IMR-90 (cell line): ENCODE measurements around the gene RFTN1. TPM values are rescaled to one million over a fixed set of nuclear protein-coding genes. Genes with fewer than 3 reads are reported as not detected.

ENCODE experiments used
- ATAC-seq: fragments of 200-7000 bp; cut with Tn5 transposase; 2 replicates; pipeline ENCODE4 v1.9.1; 2020; ENCODE audit warnings: low read depth, mild to moderate bottlenecking, moderate library complexity
- BruUV-seq: library from RNA; stranded (reverse); fragments of 400-500 nt; replicated peaks from 2 replicates; lab custom pipeline; 2021; lab: Mats Ljungman, UMichigan
- CTCF ChIA-PET: fragments of 300-600 bp; formaldehyde crosslinking; extraction: SDS; loops from one replicate; lab custom pipeline; 2021; ENCODE audit warnings: antibody characterized with exemption; lab: Yijun Ruan, JAX
- POLR2A ChIA-PET: fragments of 300-600 bp; sonication (Branson Sonifier 250); formaldehyde crosslinking; loops from one replicate; lab custom pipeline; 2022; ENCODE audit warnings: antibody characterized with exemption; ENCODE audit not compliant: unreplicated experiment; lab: Charles Lee
- DNase-seq: peaks from one replicate; pipeline ENCODE4 v3.0.0; 2013
- H2AFZ ChIP-seq: replicated peaks from 2 replicates; pipeline ENCODE3; 2013; ENCODE audit warnings: low read length, mild to moderate bottlenecking; ENCODE audit not compliant: poor library complexity
- H2AK5ac ChIP-seq: 2 replicates; pipeline ENCODE4 v1.6.1; 2013; ENCODE audit warnings: low read depth, low read length, inconsistent platforms
- H2AK9ac ChIP-seq: replicated peaks from 2 replicates; pipeline ENCODE3; 2013; ENCODE audit warnings: mild to moderate bottlenecking, low read depth, low read length, moderate library complexity; ENCODE audit not compliant: poor library complexity
- H2BK120ac ChIP-seq: 2 replicates; pipeline ENCODE4 v1.6.1; 2013; ENCODE audit warnings: low read depth, low read length, inconsistent platforms
- H2BK15ac ChIP-seq: 3 replicates; pipeline ENCODE4 v1.6.1; 2013; ENCODE audit warnings: low read depth, low read length, inconsistent platforms
- H2BK20ac ChIP-seq: 2 replicates; pipeline ENCODE4 v1.6.1; 2013; ENCODE audit warnings: low read depth, mild to moderate bottlenecking, inconsistent platforms, low read length, moderate library complexity
- H2BK5ac ChIP-seq: 2 replicates; pipeline ENCODE4 v1.6.1; 2013; ENCODE audit warnings: mild to moderate bottlenecking, low read depth, low read length, inconsistent platforms; ENCODE audit not compliant: poor library complexity, severe bottlenecking
- H3K14ac ChIP-seq: replicated peaks from 2 replicates; pipeline ENCODE4 v1.6.1; 2013; ENCODE audit warnings: low read depth, low read length, inconsistent platforms
- H3K18ac ChIP-seq: 2 replicates; pipeline ENCODE4 v1.6.1; 2013; ENCODE audit warnings: low read depth, low read length, control low read depth
- H3K23ac ChIP-seq: 2 replicates; pipeline ENCODE4 v1.6.1; 2013; ENCODE audit warnings: low read depth, low read length, inconsistent platforms
- H3K27ac ChIP-seq: 2 replicates; pipeline ENCODE4 v1.5.1; 2013; ENCODE audit warnings: mild to moderate bottlenecking, control low read depth, low read length; ENCODE audit not compliant: insufficient read depth
- H3K27me3 ChIP-seq: 2 replicates; pipeline ENCODE4 v1.6.1; 2013; ENCODE audit warnings: low read length; ENCODE audit not compliant: control insufficient read depth, insufficient read depth
- H3K36me3 ChIP-seq: 2 replicates; pipeline ENCODE4 v1.6.1; 2013; ENCODE audit warnings: low read length, mixed read lengths; ENCODE audit not compliant: control insufficient read depth, insufficient read depth
- H3K4ac ChIP-seq: 2 replicates; pipeline ENCODE4 v1.6.1; 2013; ENCODE audit warnings: low read depth, low read length, inconsistent platforms
- H3K4me1 ChIP-seq: 2 replicates; pipeline ENCODE4 v1.6.1; 2013; ENCODE audit warnings: low read length, mixed read lengths; ENCODE audit not compliant: control insufficient read depth, insufficient read depth
- H3K4me2 ChIP-seq: 2 replicates; pipeline ENCODE4 v1.6.1; 2013; ENCODE audit warnings: low read depth, mild to moderate bottlenecking, control low read depth, low read length, moderate library complexity
- H3K4me3 ChIP-seq: 2 replicates; pipeline ENCODE4 v1.5.1; 2013; ENCODE audit warnings: low read depth, mild to moderate bottlenecking, control low read depth, low read length, moderate library complexity; ENCODE audit not compliant: insufficient read depth
- H3K56ac ChIP-seq: 2 replicates; pipeline ENCODE4 v1.6.1; 2013; ENCODE audit warnings: low read length, inconsistent platforms; ENCODE audit not compliant: insufficient read depth; ENCODE audit errors: extremely low read depth
- H3K79me1 ChIP-seq, 2 experiments: 2 replicates each; pipeline ENCODE4 v1.6.1; 2013; ENCODE audit warnings: low read length in 2 of 2, inconsistent platforms in 1 of 2, low read depth in 1 of 2
- H3K9ac ChIP-seq: 2 replicates; pipeline ENCODE4 v1.6.1; 2013; ENCODE audit warnings: low read depth, low read length, control low read depth
- H3K9me1 ChIP-seq: 2 replicates; pipeline ENCODE4 v1.6.1; 2013; ENCODE audit warnings: low read length, inconsistent platforms; ENCODE audit not compliant: insufficient read depth
- H3K9me3 ChIP-seq: 2 replicates; pipeline ENCODE4 v1.6.1; 2013; ENCODE audit warnings: low read length; ENCODE audit not compliant: control insufficient read depth, insufficient read depth
- H4K20me1 ChIP-seq: 2 replicates; pipeline ENCODE4 v1.6.1; 2013; ENCODE audit warnings: low read length, inconsistent platforms; ENCODE audit not compliant: insufficient read depth
- H4K5ac ChIP-seq: 2 replicates; pipeline ENCODE4 v1.6.1; 2013; ENCODE audit warnings: mild to moderate bottlenecking, low read depth, low read length, control low read depth
- H4K8ac ChIP-seq, 2 experiments: 2 replicates each; pipeline ENCODE4 v1.6.1; 2013; ENCODE audit warnings: low read depth in 2 of 2, low read length in 2 of 2, control low read depth in 1 of 2, inconsistent platforms in 1 of 2
- H4K91ac ChIP-seq: 2 replicates; pipeline ENCODE4 v1.6.1; 2013; ENCODE audit warnings: low read depth, low read length, inconsistent platforms; ENCODE audit not compliant: insufficient read depth
- RFX5 ChIP-seq: IDR thresholded peaks from 2 replicates; pipeline ENCODE4 v1.8.0; 2012; ENCODE audit warnings: low read depth, mild to moderate bottlenecking, low read length, moderate library complexity
- WGBS, 2 experiments: methylation state at CpG; one replicate each; pipeline versions ENCODE4 v1.1.5 to v1.1.7; 2013; ENCODE audit warnings: missing lambda C conversion rate in 2 of 2; ENCODE audit not compliant: insufficient read length in 1 of 2; ENCODE audit errors: extremely low coverage in 2 of 2; 5-methylcytosine and 5-hydroxymethylcytosine counted together
- dilution Hi-C: fragments of 300-500 bp; cut with HindIII; formaldehyde crosslinking; loops from one replicate; pipeline ENCODE4 v1.14.3; 2018; ENCODE audit warnings: low sequenced_read_pairs; ENCODE audit not compliant: unreplicated experiment
- in situ Hi-C: fragments of 300-500 bp; cut with MboI; formaldehyde crosslinking; loops from 3 replicates; pipeline ENCODE4 v1.14.3; 2019; ENCODE audit warnings: low sequenced_read_pairs, inconsistent platforms, mixed read lengths
- intact Hi-C: fragments of 100-400 bp; cut with micrococcal nuclease; formaldehyde crosslinking; loops from 2 replicates; pipeline ENCODE4 v1.10.0; 2022
- polyA plus RNA-seq, 3 experiments: library from polyadenylated mRNA; depleted of rRNA; stranded (reverse); fragments of >200 nt; gene quantifications; 2 replicates each; pipeline ENCODE4 v1.2.3, GENCODE V29; 2012; ENCODE audit warnings: low replicate concordance in 1 of 3
- total RNA-seq: library from RNA; depleted of rRNA; stranded (reverse); fragments of >200 nt; gene quantifications from 2 replicates; pipeline ENCODE4 v1.2.3, GENCODE V29; 2012

Gene RFTN1
- total and polyA plus RNA-seq, 2 of the 4 experiments (the other 2 are of a cell fraction) = 45.0 to 52.0 TPM

DNA sequence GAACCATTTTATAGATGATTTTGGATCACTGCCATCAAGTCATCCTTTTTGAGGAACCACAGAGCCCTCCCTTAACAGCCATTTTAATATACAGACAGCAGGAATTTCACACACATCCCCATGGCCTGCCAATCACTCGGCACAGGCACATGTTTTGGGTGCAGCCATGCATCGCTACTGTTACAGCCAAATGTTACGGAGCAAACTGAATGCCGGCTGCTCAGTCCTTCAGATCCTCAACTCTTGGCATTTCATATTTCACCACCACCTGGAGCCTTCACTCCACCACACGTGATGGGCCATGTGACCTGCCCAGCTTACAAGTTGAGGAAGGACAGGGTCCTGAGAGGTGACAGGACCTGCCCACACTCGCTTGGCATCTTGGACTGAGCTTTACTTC is 157.7 kb downstream of the RFTN1 start:
- Histone ChIP-seq H2AK9ac (no peak overlapping the region), H3K4ac (no peak overlapping the region), H3K9me3 (no peaks in the 10 kb centered on the region), H3K27ac (no peak overlapping the region), H2AFZ (no peak overlapping the region), H3K23ac (no peak overlapping the region), H2BK120ac (no peak overlapping the region), H3K27me3 (no peaks in the 10 kb centered on the region), H3K9ac (no peak overlapping the region), H3K18ac (no peak overlapping the region), H4K20me1 (peaks cover 5% of the 10 kb centered on the region; the same call in 1 of the 2 replicates), H2BK5ac (no peak overlapping the region), H3K4me3 (no peak overlapping the region), H2BK15ac (no peak overlapping the region), H4K5ac (no peak overlapping the region), H3K4me2 (no peak overlapping the region), H2BK20ac (no peak overlapping the region), H3K9me1 (peaks cover 13% of the 10 kb centered on the region; the same call in 1 of the 2 replicates), H3K79me1 (peaks cover 6 to 30% of the 10 kb centered on the region in 2 experiments), H4K91ac (no peak overlapping the region), H3K56ac (no peak overlapping the region), H3K4me1 (peaks cover 3% of the 10 kb centered on the region), H3K14ac (no peak overlapping the region), H2AK5ac (no peak overlapping the region), H4K8ac (no peak overlapping the region), H3K36me3 (peaks cover 28% of the 10 kb centered on the region)
- no peak for DNase-seq
- TF ChIP-seq RFX5 = no peak
- ChIA-PET POLR2A (no interaction called here), CTCF (no interaction called here)
- dilution Hi-C loops (no loop called here), in situ Hi-C loops (no loop called here), intact Hi-C loops (no loop called here)
- no peak for ATAC-seq
- BruUV-seq = no TSS peak
- no CpG with 5 or more reads among the region's 6 CpGs for WGBS, 2 experiments
